ENCODE data around the gene PCLO. TPM values are rescaled to one million over a fixed set of nuclear protein-coding genes. Genes with fewer than 3 reads are reported as not detected.

Gene PCLO
- total RNA-seq, 1 experiment from 2014 or later, result 3.1 TPM

- no peak overlapping the region for H3K9ac ChIP-seq (ENCODE audit: extremely low read depth, insufficient read length, low read length)
- H3K4me3 Mint-ChIP-seq, result no peak overlapping the region
- TF ChIP-seq, protein P1, sequence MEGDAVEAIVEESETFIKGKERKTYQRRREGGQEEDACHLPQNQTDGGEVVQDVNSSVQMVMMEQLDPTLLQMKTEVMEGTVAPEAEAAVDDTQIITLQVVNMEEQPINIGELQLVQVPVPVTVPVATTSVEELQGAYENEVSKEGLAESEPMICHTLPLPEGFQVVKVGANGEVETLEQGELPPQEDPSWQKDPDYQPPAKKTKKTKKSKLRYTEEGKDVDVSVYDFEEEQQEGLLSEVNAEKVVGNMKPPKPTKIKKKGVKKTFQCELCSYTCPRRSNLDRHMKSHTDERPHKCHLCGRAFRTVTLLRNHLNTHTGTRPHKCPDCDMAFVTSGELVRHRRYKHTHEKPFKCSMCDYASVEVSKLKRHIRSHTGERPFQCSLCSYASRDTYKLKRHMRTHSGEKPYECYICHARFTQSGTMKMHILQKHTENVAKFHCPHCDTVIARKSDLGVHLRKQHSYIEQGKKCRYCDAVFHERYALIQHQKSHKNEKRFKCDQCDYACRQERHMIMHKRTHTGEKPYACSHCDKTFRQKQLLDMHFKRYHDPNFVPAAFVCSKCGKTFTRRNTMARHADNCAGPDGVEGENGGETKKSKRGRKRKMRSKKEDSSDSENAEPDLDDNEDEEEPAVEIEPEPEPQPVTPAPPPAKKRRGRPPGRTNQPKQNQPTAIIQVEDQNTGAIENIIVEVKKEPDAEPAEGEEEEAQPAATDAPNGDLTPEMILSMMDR (conservative IDR thresholded peaks at IDR 0.05), result peak; percentile 90
- no peak overlapping the region for H3T11ph ChIP-seq (ENCODE audit: low read length)
- no peak overlapping the region for H3K4ac ChIP-seq (ENCODE audit: low read depth, low read length)
- H2BK12ac ChIP-seq (ENCODE audit: insufficient read length, low read depth, low read length), result no peak overlapping the region
- H3K4me1 ChIP-seq (ENCODE audit: insufficient read depth, low read length), result peaks cover 2% of the 10 kb centered on the region; the same call in 1 of the 2 replicates
- H2BK5ac ChIP-seq (ENCODE audit: insufficient read length, low read length), result no peak overlapping the region
- H3K9me3 ChIP-seq (ENCODE audit: control insufficient read depth, low read depth, low read length), result no peaks in the 10 kb centered on the region
- H3K56ac ChIP-seq (ENCODE audit: insufficient read length, low read depth, low read length), result no peak overlapping the region
- H3K27me3 Mint-ChIP-seq (ENCODE audit: low read depth), result no peaks in the 10 kb centered on the region
- no peaks in the 10 kb centered on the region for H3K23me2 ChIP-seq (ENCODE audit: insufficient read length, low read depth, low read length, poor library complexity, severe bottlenecking)
- H3K79me1 ChIP-seq (ENCODE audit: insufficient read depth, low read depth, low read length, poor library complexity, severe bottlenecking), result no peaks in the 10 kb centered on the region
- no peak overlapping the region for H3K27ac Mint-ChIP-seq
- H2AK5ac ChIP-seq (ENCODE audit: insufficient read length, low read length), result no peak overlapping the region
- no peaks in the 10 kb centered on the region for H4K20me1 ChIP-seq (ENCODE audit: control insufficient read depth, insufficient read depth, insufficient read length)
- no peak overlapping the region for H2BK120ac ChIP-seq (ENCODE audit: low read depth, low read length, poor library complexity, severe bottlenecking)
- no peaks in the 10 kb centered on the region for H3K9me3 Mint-ChIP-seq
- H3K36me3 Mint-ChIP-seq (ENCODE audit: insufficient read depth in 1 of 3, low read depth in 3 of 3), result peaks cover 0 to 6% (median 1%) of the 10 kb centered on the region in 3 experiments; a peak in 3 of 7 replicates
- no peaks in the 10 kb centered on the region for H3K27me3 ChIP-seq (ENCODE audit: insufficient read depth, low read length)
- no peak overlapping the region for H2AFZ ChIP-seq (ENCODE audit: low read length)
- H3K27ac ChIP-seq (ENCODE audit: insufficient read length, low read depth, low read length), result no peak overlapping the region
- no peak overlapping the region for H2BK20ac ChIP-seq (ENCODE audit: low read depth, low read length, poor library complexity, severe bottlenecking)
- no peak overlapping the region for H3K23ac ChIP-seq (ENCODE audit: insufficient read length, low read depth, low read length)
- no peak overlapping the region for H3K4me2 ChIP-seq (ENCODE audit: insufficient read depth, insufficient read length, low read length)
- H2BK15ac ChIP-seq (ENCODE audit: low read depth, low read length), result no peak overlapping the region
- H3K4me1 Mint-ChIP-seq, result peaks cover 24 to 31% of the 10 kb centered on the region in 2 experiments
- no peak overlapping the region for H4K8ac ChIP-seq (replicated peaks; ENCODE audit: insufficient read length, low read depth, low read length)
- 100% methylated on average over 1 of the region's 3 CpGs for WGBS (ENCODE audit: extremely low coverage, insufficient read length, low lambda C conversion rate)
- H4K5ac ChIP-seq (ENCODE audit: insufficient read length, low read depth, low read length), result no peak overlapping the region
- no peaks in the 10 kb centered on the region for H3K79me2 ChIP-seq (ENCODE audit: insufficient read depth, low read length)
- peak; percentile 38 for DNase-seq
- no peak overlapping the region for H3K14ac ChIP-seq (ENCODE audit: insufficient read depth, low read length)
- no peak overlapping the region for H4K91ac ChIP-seq (ENCODE audit: insufficient read length, low read depth, low read length)
- H3K18ac ChIP-seq (ENCODE audit: insufficient read length, low read depth, low read length), result no peak overlapping the region
Measured at GRCh38 chr7:82740246-82740848, 422.3 kb downstream of the PCLO start.
